ENCODE measurements around the gene ASPDH. TPM values are rescaled to one million over a fixed set of nuclear protein-coding genes. Genes with fewer than 3 reads are reported as not detected.

The ASPDH gene
- total and polyA plus RNA-seq, 12 donors: not detected

- H3K9me3 ChIP-seq: no peaks in the 10 kb centered on the region
- no peak overlapping the region for H3K27ac ChIP-seq
- intact Hi-C loops (cut with DNase I): no loop called here
- 93 to 94% methylated on average over 13 of the region's 13 CpGs for WGBS, 2 donors
- no peak overlapping the region for H3K4me3 ChIP-seq
- TF ChIP-seq CTCF (IDR thresholded peaks at IDR 0.05): no peak
- no peak for DNase-seq
- ATAC-seq: no peak
- H3K4me1 ChIP-seq: peaks cover 0 to 20% (median 10%) of the 10 kb centered on the region in 9 donors
- peaks cover 0 to 61% (median 41%) of the 10 kb centered on the region in 7 donors for H3K27me3 ChIP-seq
- H3K36me3 ChIP-seq: no peaks in the 10 kb centered on the region
Observed at GRCh38 chr19:50558449-50558848, 44.7 kb upstream of the ASPDH start.

- no peak overlapping the region for H3K4me3 ChIP-seq
- H3K4me1 ChIP-seq: peaks cover 0 to 20% (median 10%) of the 10 kb centered on the region in 9 donors
- intact Hi-C loops (cut with DNase I): no loop called here
- peaks cover 0 to 61% (median 39%) of the 10 kb centered on the region in 7 donors for H3K27me3 ChIP-seq
- H3K36me3 ChIP-seq: no peaks in the 10 kb centered on the region
- DNase-seq: no peak
- no peak for ATAC-seq
- H3K27ac ChIP-seq: no peak overlapping the region
- TF ChIP-seq CTCF (IDR thresholded peaks at IDR 0.05): no peak
- no peaks in the 10 kb centered on the region for H3K9me3 ChIP-seq
- WGBS, 2 donors: 91 to 93% methylated on average over 4 of the region's 4 CpGs
Observed at GRCh38 chr19:50558039-50558438, 44.3 kb upstream of the ASPDH start.

GRCh38 chr19:50557009-50557613 lies 43.4 kb upstream of the ASPDH start:
- Histone ChIP-seq H3K27ac (peak overlapping the region in 1 of 10 donors; percentile 9), H3K27me3 (peaks cover 0 to 63% (median 39%) of the 10 kb centered on the region in 7 donors), H3K36me3 (no peaks in the 10 kb centered on the region), H3K4me3 (peak overlapping the region in 6 of 10 donors; percentile 44 to 55 (median 50)), H3K4me1 (peaks cover 0 to 20% (median 10%) of the 10 kb centered on the region in 9 donors), H3K9me3 (no peaks in the 10 kb centered on the region)
- ATAC-seq (no peak), DNase-seq (no peak)
- 22 to 25% methylated on average over 19 to 20 of the region's 20 CpGs for WGBS, 2 donors
- intact Hi-C loops (cut with DNase I): no loop called here
- TF ChIP-seq CTCF (IDR thresholded peaks at IDR 0.05): no peak

- intact Hi-C loops (cut with DNase I): no loop called here
- Histone ChIP-seq H3K4me3 (peak overlapping the region in 9 of 10 donors; percentile 11 to 55 (median 48)), H3K4me1 (peaks cover 0 to 20% (median 10%) of the 10 kb centered on the region in 9 donors), H3K27ac (peak overlapping the region in 2 of 10 donors; percentile 9 to 48), H3K9me3 (no peaks in the 10 kb centered on the region), H3K36me3 (no peaks in the 10 kb centered on the region), H3K27me3 (peaks cover 0 to 67% (median 45%) of the 10 kb centered on the region in 7 donors)
- DNase-seq (peak; percentile 76 to 87), ATAC-seq (peak; percentile 64 to 88 (median 80))
- 0 to 1% methylated on average over 32 to 39 of the region's 39 CpGs for WGBS, 2 donors
- peak; percentile 49 to 83 (median 75) for TF ChIP-seq CTCF (IDR thresholded peaks at IDR 0.05)
Observed at GRCh38 chr19:50556282-50557008, 42.7 kb upstream of the ASPDH start.
